ENCODE data around the gene HLA-DOB.

DNA sequence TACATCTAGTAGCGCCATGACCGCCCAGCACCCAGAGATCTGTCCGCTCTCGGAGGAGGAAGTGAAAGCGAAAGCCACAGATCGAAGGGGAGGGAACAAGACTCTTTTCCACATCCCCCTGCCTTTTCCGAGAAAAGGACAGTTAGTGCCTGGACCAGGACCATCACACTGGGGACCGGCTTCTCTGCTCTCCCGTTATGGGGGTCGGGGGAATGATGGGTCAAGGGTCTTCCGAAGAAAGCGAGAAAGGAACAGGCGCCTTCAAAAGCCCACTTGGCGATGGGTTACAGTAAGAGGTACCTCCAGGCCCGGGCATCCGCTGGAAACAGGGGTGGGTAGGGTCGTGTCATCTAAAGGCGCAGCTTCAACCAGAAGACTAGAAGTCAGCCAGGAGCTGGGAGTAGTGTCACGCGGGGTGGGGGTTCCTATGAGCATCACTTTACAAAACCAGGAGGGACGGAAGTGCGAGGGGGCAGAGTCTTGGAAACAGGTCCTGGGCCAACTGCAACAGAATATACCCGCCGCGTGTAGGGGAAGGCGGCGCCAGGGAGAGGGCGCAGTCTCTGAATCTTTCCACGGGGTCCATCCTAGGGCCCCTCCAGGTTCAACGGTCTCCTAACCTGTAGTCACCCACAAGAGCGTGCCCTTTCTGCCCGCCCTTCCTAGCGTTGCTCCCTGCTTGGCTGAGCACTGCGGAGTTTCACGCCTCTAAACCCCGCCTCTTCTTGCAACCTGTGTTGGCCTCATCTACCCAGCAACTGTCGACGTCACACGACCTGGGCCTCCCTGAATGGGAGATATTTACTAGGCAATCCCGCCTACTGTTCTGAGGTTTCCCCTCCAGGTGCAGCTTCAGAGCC, 27.4 kb upstream of the HLA-DOB start, which contains the start of gene PSMB8:
- no peak for TF ChIP-seq EZH2 (conservative IDR thresholded peaks at IDR 0.05; ENCODE audit: low read depth, low read length)
- TF ChIP-seq HINFP (CRISPR knock-in tag; IDR thresholded peaks at IDR 0.05; ENCODE audit: low read depth): no peak
- TF ChIP-seq, protein P1, sequence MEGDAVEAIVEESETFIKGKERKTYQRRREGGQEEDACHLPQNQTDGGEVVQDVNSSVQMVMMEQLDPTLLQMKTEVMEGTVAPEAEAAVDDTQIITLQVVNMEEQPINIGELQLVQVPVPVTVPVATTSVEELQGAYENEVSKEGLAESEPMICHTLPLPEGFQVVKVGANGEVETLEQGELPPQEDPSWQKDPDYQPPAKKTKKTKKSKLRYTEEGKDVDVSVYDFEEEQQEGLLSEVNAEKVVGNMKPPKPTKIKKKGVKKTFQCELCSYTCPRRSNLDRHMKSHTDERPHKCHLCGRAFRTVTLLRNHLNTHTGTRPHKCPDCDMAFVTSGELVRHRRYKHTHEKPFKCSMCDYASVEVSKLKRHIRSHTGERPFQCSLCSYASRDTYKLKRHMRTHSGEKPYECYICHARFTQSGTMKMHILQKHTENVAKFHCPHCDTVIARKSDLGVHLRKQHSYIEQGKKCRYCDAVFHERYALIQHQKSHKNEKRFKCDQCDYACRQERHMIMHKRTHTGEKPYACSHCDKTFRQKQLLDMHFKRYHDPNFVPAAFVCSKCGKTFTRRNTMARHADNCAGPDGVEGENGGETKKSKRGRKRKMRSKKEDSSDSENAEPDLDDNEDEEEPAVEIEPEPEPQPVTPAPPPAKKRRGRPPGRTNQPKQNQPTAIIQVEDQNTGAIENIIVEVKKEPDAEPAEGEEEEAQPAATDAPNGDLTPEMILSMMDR (CRISPR knock-in tag; IDR thresholded peaks at IDR 0.05): peak; percentile 37
- TF ChIP-seq ZFX (CRISPR knock-in tag; IDR thresholded peaks at IDR 0.05; ENCODE audit: low read depth): peak; percentile 55
- TF ChIP-seq BHLHE40 (IDR thresholded peaks at IDR 0.05; ENCODE audit: low read length): peak; percentile 69; the same call in 1 of the 2 replicates
- peak; percentile 81; the same call in 1 of the 2 replicates for TF ChIP-seq TBX3 (IDR thresholded peaks at IDR 0.05; ENCODE audit: borderline replicate concordance)
- no peak for TF ChIP-seq JUNB (CRISPR knock-in tag; IDR thresholded peaks at IDR 0.05; ENCODE audit: borderline replicate concordance)
- TF ChIP-seq NR2C2 (CRISPR knock-in tag; IDR thresholded peaks at IDR 0.05; ENCODE audit: borderline replicate concordance): no peak
- TF ChIP-seq, protein P2, sequence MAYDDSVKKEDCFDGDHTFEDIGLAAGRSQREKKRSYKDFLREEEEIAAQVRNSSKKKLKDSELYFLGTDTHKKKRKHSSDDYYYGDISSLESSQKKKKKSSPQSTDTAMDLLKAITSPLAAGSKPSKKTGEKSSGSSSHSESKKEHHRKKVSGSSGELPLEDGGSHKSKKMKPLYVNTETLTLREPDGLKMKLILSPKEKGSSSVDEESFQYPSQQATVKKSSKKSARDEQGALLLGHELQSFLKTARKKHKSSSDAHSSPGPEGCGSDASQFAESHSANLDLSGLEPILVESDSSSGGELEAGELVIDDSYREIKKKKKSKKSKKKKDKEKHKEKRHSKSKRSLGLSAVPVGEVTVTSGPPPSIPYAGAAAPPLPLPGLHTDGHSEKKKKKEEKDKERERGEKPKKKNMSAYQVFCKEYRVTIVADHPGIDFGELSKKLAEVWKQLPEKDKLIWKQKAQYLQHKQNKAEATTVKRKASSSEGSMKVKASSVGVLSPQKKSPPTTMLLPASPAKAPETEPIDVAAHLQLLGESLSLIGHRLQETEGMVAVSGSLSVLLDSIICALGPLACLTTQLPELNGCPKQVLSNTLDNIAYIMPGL (CRISPR knock-in tag; IDR thresholded peaks at IDR 0.05; ENCODE audit: borderline replicate concordance in 1 of 2, low read depth in 1 of 2): peak; percentile 45 to 70; a peak in 2 of 4 replicates

Measured in HepG2 (cell line).